IMR-90 (cell line): Measurements from ENCODE around the gene HMCN1. TPM values are rescaled to one million over a fixed set of nuclear protein-coding genes. Genes with fewer than 3 reads are reported as not detected.

Experiments
- ATAC-seq: fragments of 200-7000 bp; cut with Tn5 transposase; 2 replicates; pipeline ENCODE4 v1.9.1; 2020; ENCODE audit warnings: low read depth, mild to moderate bottlenecking, moderate library complexity
- BruUV-seq: library from RNA; stranded (reverse); fragments of 400-500 nt; replicated peaks from 2 replicates; lab custom pipeline; 2021; lab: Mats Ljungman, UMichigan
- CTCF ChIA-PET: fragments of 300-600 bp; formaldehyde crosslinking; extraction: SDS; loops from one replicate; lab custom pipeline; 2021; ENCODE audit warnings: antibody characterized with exemption; lab: Yijun Ruan, JAX
- POLR2A ChIA-PET: fragments of 300-600 bp; sonication (Branson Sonifier 250); formaldehyde crosslinking; loops from one replicate; lab custom pipeline; 2022; ENCODE audit warnings: antibody characterized with exemption; ENCODE audit not compliant: unreplicated experiment; lab: Charles Lee
- DNase-seq: peaks from one replicate; pipeline ENCODE4 v3.0.0; 2013
- H2AFZ ChIP-seq: replicated peaks from 2 replicates; pipeline ENCODE3; 2013; ENCODE audit warnings: low read length, mild to moderate bottlenecking; ENCODE audit not compliant: poor library complexity
- H2AK5ac ChIP-seq: 2 replicates; pipeline ENCODE4 v1.6.1; 2013; ENCODE audit warnings: low read depth, low read length, inconsistent platforms
- H2AK9ac ChIP-seq: replicated peaks from 2 replicates; pipeline ENCODE3; 2013; ENCODE audit warnings: mild to moderate bottlenecking, low read depth, low read length, moderate library complexity; ENCODE audit not compliant: poor library complexity
- H2BK120ac ChIP-seq: 2 replicates; pipeline ENCODE4 v1.6.1; 2013; ENCODE audit warnings: low read depth, low read length, inconsistent platforms
- H2BK15ac ChIP-seq: 3 replicates; pipeline ENCODE4 v1.6.1; 2013; ENCODE audit warnings: low read depth, low read length, inconsistent platforms
- H2BK20ac ChIP-seq: 2 replicates; pipeline ENCODE4 v1.6.1; 2013; ENCODE audit warnings: low read depth, mild to moderate bottlenecking, inconsistent platforms, low read length, moderate library complexity
- H2BK5ac ChIP-seq: 2 replicates; pipeline ENCODE4 v1.6.1; 2013; ENCODE audit warnings: mild to moderate bottlenecking, low read depth, low read length, inconsistent platforms; ENCODE audit not compliant: poor library complexity, severe bottlenecking
- H3K14ac ChIP-seq: replicated peaks from 2 replicates; pipeline ENCODE4 v1.6.1; 2013; ENCODE audit warnings: low read depth, low read length, inconsistent platforms
- H3K18ac ChIP-seq: 2 replicates; pipeline ENCODE4 v1.6.1; 2013; ENCODE audit warnings: low read depth, low read length, control low read depth
- H3K23ac ChIP-seq: 2 replicates; pipeline ENCODE4 v1.6.1; 2013; ENCODE audit warnings: low read depth, low read length, inconsistent platforms
- H3K27ac ChIP-seq: 2 replicates; pipeline ENCODE4 v1.5.1; 2013; ENCODE audit warnings: mild to moderate bottlenecking, control low read depth, low read length; ENCODE audit not compliant: insufficient read depth
- H3K27me3 ChIP-seq: 2 replicates; pipeline ENCODE4 v1.6.1; 2013; ENCODE audit warnings: low read length; ENCODE audit not compliant: control insufficient read depth, insufficient read depth
- H3K36me3 ChIP-seq: 2 replicates; pipeline ENCODE4 v1.6.1; 2013; ENCODE audit warnings: low read length, mixed read lengths; ENCODE audit not compliant: control insufficient read depth, insufficient read depth
- H3K4ac ChIP-seq: 2 replicates; pipeline ENCODE4 v1.6.1; 2013; ENCODE audit warnings: low read depth, low read length, inconsistent platforms
- H3K4me1 ChIP-seq: 2 replicates; pipeline ENCODE4 v1.6.1; 2013; ENCODE audit warnings: low read length, mixed read lengths; ENCODE audit not compliant: control insufficient read depth, insufficient read depth
- H3K4me2 ChIP-seq: 2 replicates; pipeline ENCODE4 v1.6.1; 2013; ENCODE audit warnings: low read depth, mild to moderate bottlenecking, control low read depth, low read length, moderate library complexity
- H3K4me3 ChIP-seq: 2 replicates; pipeline ENCODE4 v1.5.1; 2013; ENCODE audit warnings: low read depth, mild to moderate bottlenecking, control low read depth, low read length, moderate library complexity; ENCODE audit not compliant: insufficient read depth
- H3K56ac ChIP-seq: 2 replicates; pipeline ENCODE4 v1.6.1; 2013; ENCODE audit warnings: low read length, inconsistent platforms; ENCODE audit not compliant: insufficient read depth; ENCODE audit errors: extremely low read depth
- H3K79me1 ChIP-seq, 2 experiments: 2 replicates each; pipeline ENCODE4 v1.6.1; 2013; ENCODE audit warnings: low read length in 2 of 2, inconsistent platforms in 1 of 2, low read depth in 1 of 2
- H3K9ac ChIP-seq: 2 replicates; pipeline ENCODE4 v1.6.1; 2013; ENCODE audit warnings: low read depth, low read length, control low read depth
- H3K9me1 ChIP-seq: 2 replicates; pipeline ENCODE4 v1.6.1; 2013; ENCODE audit warnings: low read length, inconsistent platforms; ENCODE audit not compliant: insufficient read depth
- H3K9me3 ChIP-seq: 2 replicates; pipeline ENCODE4 v1.6.1; 2013; ENCODE audit warnings: low read length; ENCODE audit not compliant: control insufficient read depth, insufficient read depth
- H4K20me1 ChIP-seq: 2 replicates; pipeline ENCODE4 v1.6.1; 2013; ENCODE audit warnings: low read length, inconsistent platforms; ENCODE audit not compliant: insufficient read depth
- H4K5ac ChIP-seq: 2 replicates; pipeline ENCODE4 v1.6.1; 2013; ENCODE audit warnings: mild to moderate bottlenecking, low read depth, low read length, control low read depth
- H4K8ac ChIP-seq, 2 experiments: 2 replicates each; pipeline ENCODE4 v1.6.1; 2013; ENCODE audit warnings: low read depth in 2 of 2, low read length in 2 of 2, control low read depth in 1 of 2, inconsistent platforms in 1 of 2
- H4K91ac ChIP-seq: 2 replicates; pipeline ENCODE4 v1.6.1; 2013; ENCODE audit warnings: low read depth, low read length, inconsistent platforms; ENCODE audit not compliant: insufficient read depth
- BHLHE40 ChIP-seq: fragments of 150-350 bp; IDR thresholded peaks from 2 replicates; pipeline ENCODE4 v1.6.1; 2016; ENCODE audit warnings: mild to moderate bottlenecking, low read depth, low read length
- CEBPB ChIP-seq: IDR thresholded peaks from 2 replicates; pipeline ENCODE4 v1.6.1; 2012; ENCODE audit warnings: low read depth, low read length, improper control_type of control experiment
- CHD1 ChIP-seq: IDR thresholded peaks from 2 replicates; pipeline ENCODE4 v1.6.1; 2012; ENCODE audit warnings: low read depth, low read length, improper control_type of control experiment
- FOS ChIP-seq: fragments of 150-350 bp; IDR thresholded peaks from 2 replicates; pipeline ENCODE4 v1.6.1; 2016; ENCODE audit warnings: low read depth, low read length
- MAFK ChIP-seq: IDR thresholded peaks from 2 replicates; pipeline ENCODE4 v1.6.1; 2012; ENCODE audit warnings: low read depth, low read length, improper control_type of control experiment
- MAZ ChIP-seq: IDR thresholded peaks from 2 replicates; pipeline ENCODE4 v1.6.1; 2012; ENCODE audit warnings: low read depth, mild to moderate bottlenecking, low read length, improper control_type of control experiment, moderate library complexity, borderline replicate concordance
- MXI1 ChIP-seq: IDR thresholded peaks from 2 replicates; pipeline ENCODE4 v1.6.1; 2012; ENCODE audit warnings: low read depth, mild to moderate bottlenecking, low read length, moderate library complexity, borderline replicate concordance
- NFE2L2 ChIP-seq: fragments of 150-350 bp; IDR thresholded peaks from 2 replicates; pipeline ENCODE4 v1.6.1; 2016; ENCODE audit warnings: low read depth, mild to moderate bottlenecking, low read length
- POLR2A ChIP-seq: IDR thresholded peaks from 2 replicates; pipeline ENCODE4 v1.6.1; 2012; ENCODE audit warnings: mild to moderate bottlenecking, low read depth, low read length
- RAD21 ChIP-seq: IDR thresholded peaks from 2 replicates; pipeline ENCODE4 v1.6.1; 2012; ENCODE audit warnings: low read length, improper control_type of control experiment
- RFX5 ChIP-seq: IDR thresholded peaks from 2 replicates; pipeline ENCODE4 v1.8.0; 2012; ENCODE audit warnings: low read depth, mild to moderate bottlenecking, low read length, moderate library complexity
- SMC3 ChIP-seq: fragments of 150-350 bp; IDR thresholded peaks from 2 replicates; pipeline ENCODE4 v1.6.1; 2016; ENCODE audit warnings: low read depth, mild to moderate bottlenecking, antibody characterized with exemption, low read length, moderate library complexity
- WGBS, 2 experiments: methylation state at CpG; one replicate each; pipeline versions ENCODE4 v1.1.5 to v1.1.7; 2013; ENCODE audit warnings: missing lambda C conversion rate in 2 of 2; ENCODE audit not compliant: insufficient read length in 1 of 2; ENCODE audit errors: extremely low coverage in 2 of 2; 5-methylcytosine and 5-hydroxymethylcytosine counted together
- dilution Hi-C: fragments of 300-500 bp; cut with HindIII; formaldehyde crosslinking; loops from one replicate; pipeline ENCODE4 v1.14.3; 2018; ENCODE audit warnings: low sequenced_read_pairs; ENCODE audit not compliant: unreplicated experiment
- in situ Hi-C: fragments of 300-500 bp; cut with MboI; formaldehyde crosslinking; loops from 3 replicates; pipeline ENCODE4 v1.14.3; 2019; ENCODE audit warnings: low sequenced_read_pairs, inconsistent platforms, mixed read lengths
- intact Hi-C: fragments of 100-400 bp; cut with micrococcal nuclease; formaldehyde crosslinking; loops from 2 replicates; pipeline ENCODE4 v1.10.0; 2022
- polyA plus RNA-seq, 3 experiments: library from polyadenylated mRNA; depleted of rRNA; stranded (reverse); fragments of >200 nt; gene quantifications; 2 replicates each; pipeline ENCODE4 v1.2.3, GENCODE V29; 2012; ENCODE audit warnings: low replicate concordance in 1 of 3
- total RNA-seq: library from RNA; depleted of rRNA; stranded (reverse); fragments of >200 nt; gene quantifications from 2 replicates; pipeline ENCODE4 v1.2.3, GENCODE V29; 2012
- TF ChIP-seq, protein P1 (sequence below): conservative IDR thresholded peaks from 2 replicates; pipeline ENCODE4 v1.5.1; 2012; ENCODE audit warnings: mild to moderate bottlenecking, low read depth, low read length, improper control_type of control experiment
- TF ChIP-seq, protein P2 (sequence below): fragments of 150-350 bp; IDR thresholded peaks from 2 replicates; pipeline ENCODE4 v1.6.1; 2017; ENCODE audit warnings: mild to moderate bottlenecking, antibody characterized with exemption, low read length, low read depth
- TF ChIP-seq, protein P3 (sequence below): fragments of 150-350 bp; IDR thresholded peaks from 2 replicates; pipeline ENCODE4 v1.6.1; 2016; ENCODE audit warnings: low read depth, mild to moderate bottlenecking, low read length, moderate library complexity, borderline replicate concordance

The HMCN1 gene
- total and polyA plus RNA-seq, 2 of the 4 experiments (the other 2 are of a cell fraction) = 6.1 to 11.7 TPM

DNA sequence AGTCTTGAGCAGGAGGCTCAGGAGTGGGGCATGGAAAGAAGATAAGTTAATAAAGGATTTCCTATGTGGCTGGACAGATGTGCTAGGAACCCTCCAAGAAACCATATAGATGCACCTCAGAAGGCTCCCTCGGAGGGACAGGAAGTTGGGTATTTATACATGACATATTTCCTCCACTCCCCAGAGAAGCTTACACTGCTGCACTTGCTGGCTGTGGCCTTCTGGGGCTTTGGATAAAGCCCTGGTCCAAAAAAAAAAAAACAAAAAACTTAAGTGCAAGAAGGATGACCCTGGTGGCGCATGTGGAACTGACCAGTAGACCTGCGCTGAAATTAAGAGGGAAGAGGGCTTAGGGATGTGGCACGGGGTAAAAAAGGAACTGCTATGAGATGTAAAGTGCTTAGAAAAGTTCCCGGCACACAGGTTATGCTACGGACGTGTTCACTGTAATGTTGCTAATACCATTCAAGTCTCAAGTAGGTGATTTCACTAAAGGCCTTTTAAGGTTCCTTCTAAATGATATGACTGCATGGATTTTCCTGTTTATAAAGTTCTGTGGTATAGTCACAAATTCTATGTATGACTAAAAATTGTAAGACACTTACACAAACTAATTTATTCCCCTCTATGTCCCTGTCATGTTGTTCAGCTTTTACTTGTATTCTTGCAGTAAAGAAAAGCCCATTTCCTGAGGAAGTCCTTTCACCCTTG is 253.6 kb downstream of the HMCN1 start:
- Histone ChIP-seq H4K8ac (no peak overlapping the region), H3K14ac (no peak overlapping the region), H3K4me1 (peaks cover 3% of the 10 kb centered on the region), H4K91ac (no peak overlapping the region), H3K9me1 (no peaks in the 10 kb centered on the region), H3K27me3 (no peaks in the 10 kb centered on the region), H3K9ac (no peak overlapping the region), H2BK5ac (no peak overlapping the region), H3K79me1 (no peaks in the 10 kb centered on the region), H4K5ac (no peak overlapping the region), H2AK5ac (no peak overlapping the region), H2BK120ac (peak overlapping the region; percentile 23; the same call in 1 of the 2 replicates), H2BK15ac (no peak overlapping the region), H3K4me2 (no peak overlapping the region), H2BK20ac (no peak overlapping the region), H3K23ac (no peak overlapping the region), H3K4ac (0 out of 2 replicates have a peak overlapping the region, but pooled peaks have one; percentile 16), H3K27ac (no peak overlapping the region), H4K20me1 (no peaks in the 10 kb centered on the region), H3K4me3 (no peak overlapping the region), H2AFZ (no peak overlapping the region), H2AK9ac (no peak overlapping the region), H3K9me3 (no peaks in the 10 kb centered on the region), H3K18ac (no peak overlapping the region), H3K56ac (no peak overlapping the region), H3K36me3 (no peaks in the 10 kb centered on the region)
- BruUV-seq = no TSS peak
- WGBS, 2 experiments = 100% methylated on average over 2 of the region's 7 CpGs; no CpG with 5 or more reads in 1 of the 2 experiments
- in situ Hi-C loops (no loop called here), dilution Hi-C loops (no loop called here), intact Hi-C loops (loop anchor here (5.0 kb wide), 1 partner anchor 105 kb away; no protein-coding TSS in a partner anchor)
- ATAC-seq (no peak), DNase-seq (no peak)
- ChIA-PET CTCF (no interaction called here), POLR2A (interaction anchor here (0.6 kb wide), 1 partner anchor 19 kb away, joined by 5 read pairs; no protein-coding TSS in a partner anchor)
- no peak for TF ChIP-seq BHLHE40
- TF ChIP-seq MAFK = no peak
- no peak for TF ChIP-seq NFE2L2
- no peak for TF ChIP-seq FOS
- no peak for TF ChIP-seq CHD1
- no peak for TF ChIP-seq RFX5
- TF ChIP-seq, protein P1, sequence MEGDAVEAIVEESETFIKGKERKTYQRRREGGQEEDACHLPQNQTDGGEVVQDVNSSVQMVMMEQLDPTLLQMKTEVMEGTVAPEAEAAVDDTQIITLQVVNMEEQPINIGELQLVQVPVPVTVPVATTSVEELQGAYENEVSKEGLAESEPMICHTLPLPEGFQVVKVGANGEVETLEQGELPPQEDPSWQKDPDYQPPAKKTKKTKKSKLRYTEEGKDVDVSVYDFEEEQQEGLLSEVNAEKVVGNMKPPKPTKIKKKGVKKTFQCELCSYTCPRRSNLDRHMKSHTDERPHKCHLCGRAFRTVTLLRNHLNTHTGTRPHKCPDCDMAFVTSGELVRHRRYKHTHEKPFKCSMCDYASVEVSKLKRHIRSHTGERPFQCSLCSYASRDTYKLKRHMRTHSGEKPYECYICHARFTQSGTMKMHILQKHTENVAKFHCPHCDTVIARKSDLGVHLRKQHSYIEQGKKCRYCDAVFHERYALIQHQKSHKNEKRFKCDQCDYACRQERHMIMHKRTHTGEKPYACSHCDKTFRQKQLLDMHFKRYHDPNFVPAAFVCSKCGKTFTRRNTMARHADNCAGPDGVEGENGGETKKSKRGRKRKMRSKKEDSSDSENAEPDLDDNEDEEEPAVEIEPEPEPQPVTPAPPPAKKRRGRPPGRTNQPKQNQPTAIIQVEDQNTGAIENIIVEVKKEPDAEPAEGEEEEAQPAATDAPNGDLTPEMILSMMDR = no peak
- no peak for TF ChIP-seq MAZ
- TF ChIP-seq POLR2A = no peak
- TF ChIP-seq RAD21 = no peak
- no peak for TF ChIP-seq SMC3
- TF ChIP-seq MXI1 = no peak
- TF ChIP-seq CEBPB = no peak
- TF ChIP-seq, protein P2, sequence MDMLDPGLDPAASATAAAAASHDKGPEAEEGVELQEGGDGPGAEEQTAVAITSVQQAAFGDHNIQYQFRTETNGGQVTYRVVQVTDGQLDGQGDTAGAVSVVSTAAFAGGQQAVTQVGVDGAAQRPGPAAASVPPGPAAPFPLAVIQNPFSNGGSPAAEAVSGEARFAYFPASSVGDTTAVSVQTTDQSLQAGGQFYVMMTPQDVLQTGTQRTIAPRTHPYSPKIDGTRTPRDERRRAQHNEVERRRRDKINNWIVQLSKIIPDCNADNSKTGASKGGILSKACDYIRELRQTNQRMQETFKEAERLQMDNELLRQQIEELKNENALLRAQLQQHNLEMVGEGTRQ = no peak
- TF ChIP-seq, protein P3, sequence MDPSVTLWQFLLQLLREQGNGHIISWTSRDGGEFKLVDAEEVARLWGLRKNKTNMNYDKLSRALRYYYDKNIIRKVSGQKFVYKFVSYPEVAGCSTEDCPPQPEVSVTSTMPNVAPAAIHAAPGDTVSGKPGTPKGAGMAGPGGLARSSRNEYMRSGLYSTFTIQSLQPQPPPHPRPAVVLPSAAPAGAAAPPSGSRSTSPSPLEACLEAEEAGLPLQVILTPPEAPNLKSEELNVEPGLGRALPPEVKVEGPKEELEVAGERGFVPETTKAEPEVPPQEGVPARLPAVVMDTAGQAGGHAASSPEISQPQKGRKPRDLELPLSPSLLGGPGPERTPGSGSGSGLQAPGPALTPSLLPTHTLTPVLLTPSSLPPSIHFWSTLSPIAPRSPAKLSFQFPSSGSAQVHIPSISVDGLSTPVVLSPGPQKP = no peak
